ENCODE measurements around the gene FHDC1.

Gene FHDC1

GRCh38 chr4:152936446-152937335, 568 bp downstream of the FHDC1 start:
- no peak for DNase-seq

GRCh38 chr4:152937336-152938236, 1.5 kb downstream of the FHDC1 start:
- DNase-seq, result no peak

- no peak for DNase-seq
These were observed 2.3 kb downstream of the FHDC1 start for GRCh38 chr4:152938237-152938947.

- no peak for DNase-seq
These were observed 3.5 kb downstream of the FHDC1 start for GRCh38 chr4:152939621-152940020.

GRCh38 chr4:152940461-152940860, 4.3 kb downstream of the FHDC1 start:
- DNase-seq, result no peak

GRCh38 chr4:152941411-152941810, 5.3 kb downstream of the FHDC1 start:
- no peak for DNase-seq

- no peak for DNase-seq
These were observed 6.2 kb downstream of the FHDC1 start for GRCh38 chr4:152942346-152942745.

- no peak for DNase-seq
These were observed 7.5 kb downstream of the FHDC1 start for GRCh38 chr4:152943672-152944071.

- no peak for DNase-seq
These were observed 8.7 kb downstream of the FHDC1 start for GRCh38 chr4:152944666-152945320.

GRCh38 chr4:152945639-152946038, 9.5 kb downstream of the FHDC1 start:
- no peak for DNase-seq

- no peak for DNase-seq
These were observed 10.3 kb downstream of the FHDC1 start for GRCh38 chr4:152946446-152946845.

- no peak for DNase-seq
These were observed 11.2 kb downstream of the FHDC1 start for GRCh38 chr4:152947311-152947710.

- DNase-seq, result no peak
These were observed 13.8 kb downstream of the FHDC1 start for GRCh38 chr4:152949930-152950329.

- DNase-seq, result no peak
These were observed 14.5 kb downstream of the FHDC1 start for GRCh38 chr4:152950402-152951274.

GRCh38 chr4:152951348-152951747, 15.2 kb downstream of the FHDC1 start:
- no peak for DNase-seq

- DNase-seq, result no peak
These were observed 17.4 kb downstream of the FHDC1 start for GRCh38 chr4:152953514-152953913.

- DNase-seq, result no peak
These were observed 18.6 kb downstream of the FHDC1 start for GRCh38 chr4:152954741-152955140.

GRCh38 chr4:152956147-152956546, 20.0 kb downstream of the FHDC1 start:
- no peak for DNase-seq

GRCh38 chr4:152956650-152957436, 20.7 kb downstream of the FHDC1 start:
- no peak for DNase-seq

GRCh38 chr4:152957437-152958171, 21.5 kb downstream of the FHDC1 start:
- no peak for DNase-seq

Measured in NCI-H1048 (cell line).